ENCODE results near the gene COL25A1. TPM values are rescaled to one million over a fixed set of nuclear protein-coding genes. Genes with fewer than 3 reads are reported as not detected.
"Not testable (repeated sequence)": the region's sequence is repeated elsewhere in the genome, so short reads cannot be mapped to it uniquely, and the experiment has no call there.

Gene COL25A1
- polyA plus RNA-seq, 1 donor, result 9.5 TPM

DNA sequence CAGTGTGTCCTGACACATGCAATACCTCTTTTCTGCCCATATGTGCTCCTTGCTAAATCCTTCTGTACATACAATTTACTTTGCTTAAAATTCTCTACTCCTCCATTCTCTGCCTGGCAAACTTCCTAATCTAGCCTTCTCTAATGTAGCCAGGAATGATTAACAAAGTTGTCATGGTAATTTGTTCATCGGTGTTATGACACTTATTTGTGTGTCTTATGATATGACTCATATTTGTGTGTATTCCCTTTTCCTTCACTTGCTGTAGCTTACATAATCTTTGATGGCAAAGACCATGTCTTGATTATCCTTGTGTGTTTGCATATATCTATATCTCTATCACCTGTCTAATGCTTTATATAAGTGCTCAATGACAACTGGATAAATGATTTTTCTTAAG lies 133.3 kb downstream of the COL25A1 start:
- DNase-seq (ENCODE audit: low read depth), result no peak

DNA sequence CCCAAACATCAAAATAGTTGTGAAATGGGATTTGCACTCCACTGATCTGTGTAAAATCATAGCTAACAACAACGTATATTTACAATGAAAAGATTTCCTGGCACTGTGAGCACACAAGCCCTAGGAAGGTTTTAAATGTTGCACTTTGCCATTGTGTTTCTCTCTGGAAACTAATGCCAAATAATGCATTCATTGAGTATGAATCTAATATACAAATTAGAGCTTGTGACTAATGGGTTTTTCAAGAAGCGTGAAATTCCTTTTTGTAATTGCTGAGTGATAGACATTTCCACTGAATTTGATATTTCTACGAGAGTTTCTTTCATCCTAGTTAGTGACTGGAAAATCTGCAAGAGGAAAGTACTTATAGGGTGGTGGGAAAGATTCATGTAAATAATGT lies 135.9 kb downstream of the COL25A1 start:
- DNase-seq (ENCODE audit: low read depth), result no peak

DNA sequence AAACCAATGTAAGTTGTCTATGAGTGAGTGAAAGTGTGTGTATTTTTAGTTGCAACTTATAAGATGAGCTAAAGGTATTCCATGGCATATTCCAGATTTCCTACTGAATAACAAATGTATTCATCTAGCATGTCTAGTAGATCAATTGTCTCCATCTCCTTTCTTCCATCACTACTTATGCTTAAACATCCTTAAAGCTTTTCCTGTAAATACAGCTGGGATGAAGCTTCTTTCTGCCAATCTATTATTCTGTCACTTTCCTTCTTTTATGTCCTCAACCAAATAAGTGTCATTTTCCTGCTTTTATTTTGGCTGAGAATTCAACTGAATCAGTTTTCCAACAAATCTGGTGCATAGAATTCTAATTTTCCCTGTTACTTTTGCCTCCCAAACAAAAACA lies 136.3 kb downstream of the COL25A1 start:
- DNase-seq (ENCODE audit: low read depth), result no peak

DNA sequence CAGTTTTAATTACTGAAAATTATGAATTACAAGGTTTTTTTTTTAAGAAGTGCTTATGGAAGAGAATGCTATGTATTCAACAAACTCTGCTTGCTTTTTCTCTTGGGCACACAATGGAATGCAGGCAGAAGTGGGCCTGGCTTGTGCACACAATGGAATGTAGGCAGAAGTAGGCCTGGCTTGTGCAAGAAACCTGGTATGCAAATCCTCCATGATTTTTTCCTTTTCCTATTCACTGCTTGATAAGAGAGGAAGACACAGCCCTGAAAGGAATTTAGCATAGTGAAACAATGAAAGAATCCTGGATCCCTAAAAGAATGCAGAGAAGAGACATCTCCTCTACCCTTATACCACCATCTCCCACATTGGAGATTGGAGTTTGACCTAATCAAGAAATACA lies 138.4 kb downstream of the COL25A1 start:
- DNase-seq (ENCODE audit: low read depth), result no peak

DNA sequence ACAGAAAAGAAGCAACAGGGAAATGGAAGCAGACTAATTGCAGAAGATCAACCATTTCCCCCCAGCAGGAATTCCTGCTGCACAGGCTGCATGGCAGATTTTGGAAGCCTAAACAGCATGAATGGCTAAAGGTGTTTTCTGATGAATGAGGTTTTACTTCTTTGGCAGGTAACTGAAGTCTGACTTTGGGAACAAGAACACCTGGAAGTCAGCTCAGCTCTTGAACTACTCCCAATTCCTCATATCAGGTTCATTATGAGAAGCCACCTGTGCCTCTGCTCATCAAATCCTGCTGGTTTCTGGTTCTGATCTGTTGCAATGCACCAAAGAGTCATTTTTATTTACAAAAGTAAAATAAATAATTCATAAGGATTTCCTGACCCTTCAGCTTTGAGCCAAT lies 139.0 kb downstream of the COL25A1 start:
- DNase-seq (ENCODE audit: low read depth), result no peak

DNA sequence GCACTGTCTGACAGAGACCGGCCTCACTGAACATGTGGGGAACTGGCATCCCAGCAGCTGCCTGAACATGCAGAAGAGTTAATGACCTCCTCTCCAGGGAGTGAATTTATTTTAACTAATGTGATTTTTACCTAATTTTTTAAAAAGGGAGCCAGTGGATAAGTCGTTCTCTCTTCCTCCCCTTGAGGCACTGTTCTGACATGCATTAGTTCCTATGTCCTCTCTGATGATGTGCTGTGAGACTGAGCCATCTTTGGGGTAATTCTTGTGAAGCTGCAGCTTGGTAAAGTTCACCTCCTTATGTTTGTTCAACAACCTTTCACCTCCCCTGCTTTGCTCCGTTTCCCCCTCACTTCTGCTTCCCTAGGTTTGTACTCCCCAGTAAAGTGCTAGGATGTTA lies 139.7 kb downstream of the COL25A1 start:
- DNase-seq (ENCODE audit: low read depth), result no peak

DNA sequence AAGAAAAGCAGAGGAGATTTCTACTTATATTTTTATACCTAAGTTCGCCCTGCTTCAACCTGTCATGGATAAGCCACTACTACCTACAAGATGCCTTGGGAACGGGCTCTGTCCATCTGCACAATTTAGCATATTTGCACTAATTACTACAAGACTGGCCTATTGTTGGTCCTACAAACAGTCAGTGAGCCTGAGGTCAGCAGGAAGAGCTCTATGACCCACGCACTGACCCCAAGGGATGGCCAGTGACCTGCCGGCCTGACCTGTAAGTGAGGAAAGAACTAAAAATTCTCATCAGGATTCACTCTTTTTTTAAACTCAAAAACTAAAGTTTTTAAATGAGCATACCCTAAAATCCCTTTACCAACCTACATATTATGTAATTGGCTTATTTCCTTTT lies 142.0 kb downstream of the COL25A1 start:
- DNase-seq (ENCODE audit: low read depth), result no peak

DNA sequence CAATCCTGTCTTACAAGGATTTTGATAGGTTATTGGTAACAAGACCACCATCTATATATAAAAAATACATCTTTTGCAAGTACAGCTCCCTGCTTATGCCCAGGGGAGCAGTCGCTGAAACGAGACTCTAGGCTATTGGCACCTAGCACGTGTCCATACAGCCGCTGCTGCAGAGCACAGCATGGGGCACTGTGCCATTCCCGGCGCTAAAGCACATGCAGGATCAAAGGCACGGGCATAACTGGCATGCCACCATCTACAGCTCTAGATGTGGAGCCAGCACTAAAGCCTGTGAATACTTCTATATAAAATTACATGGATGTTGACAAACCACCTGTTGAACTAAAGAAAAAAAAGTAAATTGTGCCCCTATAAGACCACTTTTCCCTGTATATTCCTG lies 144.8 kb downstream of the COL25A1 start:
- DNase-seq (ENCODE audit: low read depth), result no peak

DNA sequence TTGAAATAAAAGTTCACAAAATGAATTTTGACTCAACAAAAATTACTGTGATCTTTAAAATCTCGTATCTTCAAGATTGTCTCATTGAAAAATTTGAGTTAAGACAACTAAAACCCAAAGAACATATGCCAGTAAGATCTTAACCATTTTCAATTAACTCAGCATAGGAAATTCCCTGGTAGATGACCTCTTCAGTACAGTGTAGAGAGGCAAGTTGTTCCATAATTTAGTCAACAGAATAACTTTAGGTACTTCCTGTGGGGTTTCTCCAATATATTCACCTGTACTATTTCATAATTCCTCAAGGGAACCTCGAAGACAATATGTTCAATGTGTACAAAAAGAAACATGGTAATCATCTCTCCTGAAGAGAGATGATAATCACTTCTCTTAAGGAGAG lies 145.3 kb downstream of the COL25A1 start:
- DNase-seq (ENCODE audit: low read depth), result no peak

DNA sequence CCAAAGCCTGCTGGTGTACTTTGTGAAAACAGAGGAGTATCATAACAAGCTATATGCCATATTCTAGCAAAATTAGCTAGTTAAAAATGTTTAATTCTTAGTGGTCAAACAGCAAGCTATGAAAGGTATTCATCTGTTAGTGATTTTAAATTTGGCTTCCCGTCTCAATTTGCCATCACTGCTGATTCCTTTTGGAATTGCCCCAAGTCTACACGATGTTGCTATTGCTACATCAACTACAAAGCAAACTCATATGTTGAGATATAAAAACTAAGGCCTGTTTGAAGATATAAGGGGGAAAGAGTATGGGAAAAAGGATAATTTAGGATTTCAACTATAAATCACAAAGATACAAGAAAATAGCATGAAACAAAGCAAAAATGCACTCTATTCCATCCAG lies 146.1 kb downstream of the COL25A1 start:
- no peak for DNase-seq (ENCODE audit: low read depth)

DNA sequence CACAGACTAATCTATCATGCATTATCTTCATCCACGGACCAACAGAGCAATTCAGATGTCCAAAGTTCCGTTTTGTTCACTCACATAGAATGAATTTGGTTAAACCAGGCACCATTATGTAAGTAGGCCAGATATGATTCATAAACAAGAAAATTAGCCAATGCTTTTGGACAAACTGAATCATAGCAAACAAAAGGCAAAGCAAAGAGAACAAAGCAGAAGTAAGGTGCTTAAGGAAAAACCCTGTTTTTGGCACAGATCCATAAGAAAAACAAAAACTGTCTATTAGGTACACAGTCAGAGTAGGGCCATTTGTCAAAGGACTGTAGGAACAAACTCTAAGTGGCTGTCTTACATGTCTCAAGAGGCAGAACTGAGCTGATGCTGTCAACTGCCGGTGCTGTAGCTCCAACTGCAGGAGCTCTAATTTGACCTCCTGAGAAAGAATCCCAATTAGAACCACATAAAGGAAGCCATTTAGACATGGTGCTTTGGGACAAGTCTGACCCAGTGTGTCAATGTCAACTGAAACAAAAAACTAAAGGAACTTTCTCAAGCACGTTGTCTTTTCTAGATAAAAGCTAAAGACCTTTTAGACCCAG lies 146.7 kb downstream of the COL25A1 start:
- no peak for DNase-seq (ENCODE audit: low read depth)

DNA sequence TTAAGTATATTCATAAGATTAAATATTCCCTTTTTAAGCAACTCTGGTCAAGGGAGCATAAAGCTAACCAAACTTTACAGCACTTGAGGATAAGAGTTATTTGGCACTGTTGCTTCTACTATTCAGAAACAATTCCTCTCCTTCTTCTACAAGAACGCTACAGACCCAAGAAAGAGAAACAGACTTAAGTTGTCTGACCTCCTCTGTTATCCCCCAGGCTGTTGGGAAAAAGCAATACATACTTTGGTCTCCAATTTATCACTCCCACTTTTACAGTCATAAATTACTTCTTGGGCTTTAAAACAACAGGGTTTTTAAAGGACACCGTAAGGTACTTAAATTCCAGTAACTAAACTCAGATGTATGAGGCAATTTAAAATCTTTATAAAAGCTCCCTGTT lies 147.4 kb downstream of the COL25A1 start:
- no peak for DNase-seq (ENCODE audit: low read depth)

DNA sequence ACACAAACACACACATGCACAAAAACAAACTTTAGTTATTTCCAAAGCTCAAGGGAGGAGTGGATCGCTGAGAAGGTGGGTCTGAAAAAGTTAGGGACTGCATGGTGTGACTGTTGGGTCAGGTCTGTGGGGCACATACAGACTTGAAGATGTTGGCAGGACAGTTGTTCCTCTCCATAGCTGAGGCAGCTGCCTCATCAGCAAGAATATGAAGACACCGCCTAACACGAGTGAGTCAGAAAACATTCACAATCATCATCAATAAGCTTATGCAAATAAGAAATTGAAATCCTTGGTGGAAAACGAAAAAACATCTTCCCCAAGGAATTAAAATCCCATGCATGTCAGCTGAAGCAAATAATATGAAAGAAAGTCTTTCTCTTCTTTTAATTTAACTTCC lies 148.0 kb downstream of the COL25A1 start:
- DNase-seq (ENCODE audit: low read depth), result no peak

DNA sequence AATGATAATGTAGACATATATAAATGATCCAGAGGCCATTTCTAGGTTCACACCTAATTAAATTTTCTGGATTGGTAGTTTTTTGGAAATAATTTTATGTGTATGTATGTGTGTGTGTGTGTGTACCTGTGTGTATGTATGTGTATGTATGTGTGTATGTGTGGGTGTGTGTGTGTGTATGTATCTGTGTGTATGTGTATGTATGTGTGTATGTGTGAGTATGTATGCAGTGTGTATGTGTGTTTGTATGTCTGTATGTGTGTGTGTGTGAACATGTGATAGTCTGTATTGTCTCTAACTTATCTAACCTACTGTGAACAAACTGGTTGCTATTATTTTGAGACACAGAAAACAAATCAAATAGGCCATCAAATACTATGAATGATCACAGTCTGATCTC lies 152.6 kb downstream of the COL25A1 start:
- DNase-seq (ENCODE audit: low read depth), result no peak

DNA sequence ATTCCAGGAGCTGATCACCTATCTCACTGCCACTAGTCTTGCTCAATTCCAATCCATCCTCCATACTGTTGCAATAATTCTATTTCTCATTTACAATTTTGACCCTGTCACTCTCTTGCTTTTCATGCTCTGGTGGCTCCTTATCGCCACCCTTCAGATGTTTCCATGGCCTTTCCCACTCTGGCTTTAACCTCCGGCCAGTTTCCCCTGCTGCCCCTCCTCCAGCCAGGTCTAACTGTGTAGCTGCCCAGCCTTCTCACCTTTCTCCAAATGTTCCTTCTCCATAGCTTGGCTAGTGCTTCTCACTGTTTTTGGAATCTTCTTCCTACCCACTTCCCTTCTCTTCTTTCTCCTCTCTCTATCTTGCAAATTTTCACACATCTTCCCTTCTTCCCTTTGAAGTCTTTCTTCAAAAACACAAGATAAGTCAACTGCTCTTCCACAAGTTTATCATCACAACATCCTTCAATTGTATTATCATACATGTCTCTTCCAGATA lies 153.8 kb downstream of the COL25A1 start:
- no peak for DNase-seq (ENCODE audit: low read depth)

DNA sequence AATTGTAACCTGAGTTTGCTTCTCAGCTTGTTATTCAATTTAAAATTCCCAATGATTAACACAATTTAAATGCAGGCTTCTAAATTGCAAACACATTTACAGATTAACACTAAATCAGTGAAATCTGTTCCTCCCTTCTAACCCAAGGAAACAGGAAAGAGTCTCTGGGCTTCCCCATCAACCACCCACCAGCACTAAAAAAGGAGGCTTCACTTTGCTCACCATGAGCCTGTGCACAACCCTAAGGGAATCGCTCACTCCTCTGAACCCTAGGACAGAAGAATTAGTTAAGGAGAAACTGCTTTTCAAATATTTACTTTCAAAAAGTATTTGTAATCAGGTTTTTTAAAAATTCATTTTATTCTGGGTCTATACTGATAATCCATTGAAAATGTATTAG lies 155.3 kb downstream of the COL25A1 start:
- no peak for DNase-seq (ENCODE audit: low read depth)

DNA sequence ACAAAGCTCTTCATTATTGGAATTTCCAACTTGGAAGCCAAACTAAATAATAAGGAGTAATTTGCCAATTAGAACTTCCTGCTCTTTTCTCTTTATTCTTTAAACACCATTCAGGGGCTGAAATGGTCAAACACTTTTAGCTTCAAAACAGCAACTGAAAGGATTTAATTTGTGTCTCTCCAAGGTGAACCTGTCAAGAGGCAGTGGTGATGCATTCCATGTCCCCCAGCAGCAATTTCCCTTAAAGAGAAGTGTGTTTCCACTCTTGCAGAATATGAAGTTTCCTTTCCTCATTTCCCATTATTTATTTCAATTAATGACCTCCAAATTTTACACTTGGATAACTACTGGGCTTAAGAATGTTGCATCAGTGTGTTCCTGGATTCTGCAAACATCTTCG lies 156.0 kb downstream of the COL25A1 start:
- DNase-seq (ENCODE audit: low read depth), result no peak

DNA sequence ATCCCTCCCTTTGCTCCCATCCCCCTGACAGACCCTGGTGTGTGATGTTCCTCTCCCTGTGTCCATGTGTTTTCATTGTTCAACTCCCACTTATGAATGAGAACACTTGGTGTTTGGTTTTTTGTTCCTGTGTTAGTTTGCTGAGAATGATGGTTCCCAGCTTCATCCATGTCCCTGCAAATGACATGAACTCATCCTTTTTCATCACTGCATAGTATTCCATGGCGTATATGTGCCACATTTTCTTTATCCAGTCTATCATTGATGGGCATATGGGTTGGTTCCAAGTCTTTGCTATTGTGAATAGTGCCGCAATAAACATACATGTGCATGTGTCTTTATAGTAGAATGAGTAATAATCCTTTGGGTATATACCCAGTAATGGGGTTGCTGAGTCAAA lies 164.3 kb downstream of the COL25A1 start:
- DNase-seq (ENCODE audit: low read depth), result not testable (repeated sequence)

DNA sequence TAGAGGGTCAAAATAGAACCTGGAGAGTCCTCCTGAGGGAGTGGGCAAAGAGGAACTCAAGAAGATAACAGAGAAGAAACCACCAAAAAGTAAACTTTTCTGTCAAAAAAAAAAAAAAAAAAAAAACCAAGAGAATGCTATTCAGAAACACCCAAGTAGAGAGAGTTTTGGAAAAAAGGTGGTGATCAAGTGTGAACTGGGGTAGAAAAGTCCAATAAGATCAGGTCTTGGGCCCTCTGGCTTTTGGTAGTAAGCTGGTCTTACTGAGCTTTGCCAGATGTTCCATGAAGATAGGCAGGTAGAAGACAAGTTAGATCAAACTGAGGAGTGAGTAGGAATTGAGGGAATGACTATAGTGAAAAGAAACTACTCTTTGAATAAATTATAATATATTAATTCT lies 167.5 kb downstream of the COL25A1 start:
- no peak for DNase-seq (ENCODE audit: low read depth)

DNA sequence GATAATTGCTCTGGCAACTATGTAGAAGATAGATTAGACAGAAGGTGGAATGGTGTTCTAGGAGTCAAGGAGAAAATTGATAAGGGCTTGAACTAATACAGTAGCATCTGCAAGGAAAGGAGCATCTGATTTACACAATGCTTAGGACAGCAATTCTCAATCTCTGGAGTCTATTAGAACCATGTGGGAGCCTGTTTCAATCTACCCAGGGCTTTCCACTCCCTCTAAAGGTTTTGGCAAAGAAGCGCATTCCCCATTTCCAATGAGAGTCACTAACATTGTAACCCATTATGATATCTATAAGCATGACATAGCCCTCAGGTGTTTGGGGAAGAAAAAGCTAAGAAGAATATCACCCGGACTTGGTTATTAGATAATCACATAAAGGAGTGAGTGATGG lies 168.2 kb downstream of the COL25A1 start:
- no peak for DNase-seq (ENCODE audit: low read depth)

DNA sequence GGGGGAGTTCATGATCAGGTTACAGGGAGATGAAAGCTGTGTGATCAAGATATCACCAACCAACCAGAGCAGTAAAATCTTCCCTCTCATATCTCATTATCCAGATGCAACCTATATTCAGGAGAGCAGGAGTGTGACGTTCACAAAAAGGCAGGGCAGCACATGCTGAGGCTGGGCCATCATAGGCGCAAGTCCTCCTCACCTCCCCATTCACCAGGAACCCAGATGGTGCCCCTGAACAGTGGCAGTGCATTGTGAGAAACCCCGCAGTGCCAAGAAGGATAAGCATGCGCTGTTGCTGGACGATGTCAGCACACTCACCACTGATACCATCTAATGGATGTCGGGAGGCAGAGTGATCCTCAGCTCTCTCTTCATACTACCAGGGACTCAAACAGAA lies 170.9 kb downstream of the COL25A1 start:
- DNase-seq (ENCODE audit: low read depth), result no peak

DNA sequence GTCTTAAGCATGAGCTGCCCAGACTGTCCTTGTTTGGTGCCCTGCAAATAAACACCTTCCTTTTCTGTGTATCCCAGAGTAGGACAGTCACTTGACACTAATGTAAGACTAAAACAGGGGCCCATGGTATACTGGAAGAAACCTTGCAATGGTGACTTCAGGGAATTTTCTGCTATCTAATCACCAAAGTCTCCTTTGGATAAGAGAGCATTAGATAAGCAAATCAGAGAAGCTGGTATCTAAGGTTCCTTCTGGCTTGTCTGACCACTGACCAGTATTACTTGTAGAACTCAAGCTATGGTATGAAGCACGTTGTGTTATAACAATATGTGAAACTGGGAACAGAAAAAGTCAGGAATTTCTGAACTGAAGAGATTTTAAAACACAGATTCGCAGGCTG lies 173.9 kb downstream of the COL25A1 start:
- no peak for DNase-seq (ENCODE audit: low read depth)

DNA sequence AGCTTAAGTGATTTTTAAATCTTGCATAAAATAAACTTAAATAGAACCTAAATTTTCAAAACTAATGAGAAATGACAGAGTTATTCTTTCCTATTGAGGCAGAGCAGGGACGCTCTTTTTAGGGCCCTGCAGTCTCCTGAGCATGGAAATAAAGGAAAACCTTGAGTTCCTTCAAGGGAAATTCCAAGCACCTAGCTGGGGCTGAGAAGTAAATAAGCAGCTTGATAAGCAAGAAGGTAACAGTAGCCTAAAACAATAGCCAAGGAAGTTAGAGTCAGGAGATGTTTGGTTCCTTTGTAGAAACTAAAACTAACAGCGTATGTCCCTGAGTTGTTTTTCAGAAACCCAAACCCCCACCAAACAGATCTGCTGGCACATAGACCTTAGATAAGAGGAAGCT lies 174.6 kb downstream of the COL25A1 start:
- DNase-seq (ENCODE audit: low read depth), result no peak

DNA sequence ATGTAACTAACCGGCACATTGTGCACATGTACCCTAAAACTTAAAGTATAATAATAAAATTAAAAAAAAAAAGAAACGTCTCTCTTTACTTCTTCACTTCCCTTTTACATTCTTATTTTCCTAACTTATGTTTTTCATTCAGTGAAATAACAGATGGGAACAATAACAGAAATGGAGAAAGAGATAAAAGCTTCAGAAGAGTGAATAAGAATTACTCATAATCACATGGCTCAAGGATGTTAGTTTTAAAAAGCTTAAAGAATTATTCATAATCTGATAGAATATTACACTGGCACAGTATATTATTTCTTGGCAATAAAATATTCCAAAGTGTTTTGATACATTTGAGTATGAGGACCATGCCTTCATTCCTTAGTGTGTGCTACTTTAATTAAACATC lies 175.6 kb downstream of the COL25A1 start:
- no peak for DNase-seq (ENCODE audit: low read depth)
